Body of pancreas (tissue), 4 donors: ENCODE measurements around the gene EP400. TPM values are rescaled to one million over a fixed set of nuclear protein-coding genes. Genes with fewer than 3 reads are reported as not detected.

Source experiments
- ATAC-seq: fragments of 150-250 bp; one replicate; pipeline ENCODE4 v1.9.1; 2016
- DNase-seq, 4 donors: peaks; one replicate each; pipeline ENCODE4 v3.0.0-alpha.2; 2019
- H3K27ac ChIP-seq, 4 donors: fragments of 200-600 bp; sonication (generic); 1 replicate in 3 of 4; 2 replicates in 1 of 4; pipeline versions ENCODE4 v1.5.1 to v1.6.1; 2016 to 2019; ENCODE audit warnings: mild to moderate bottlenecking in 1 of 4, mixed read lengths in 1 of 4, moderate library complexity in 1 of 4
- H3K27me3 ChIP-seq, 2 donors: fragments of 200-600 bp; sonication (generic); one replicate each; pipeline ENCODE4 v1.6.0; 2016; ENCODE audit warnings: mild to moderate bottlenecking in 1 of 2
- H3K36me3 ChIP-seq, 2 donors: fragments of 200-600 bp; sonication (generic); replicated peaks in 1 of 2; 2 replicates each; pipeline ENCODE4 v1.5.1; 2016; ENCODE audit warnings: low read depth in 2 of 2; ENCODE audit not compliant: insufficient read depth in 1 of 2
- H3K4me1 ChIP-seq: fragments of 200-600 bp; sonication (generic); one replicate; pipeline ENCODE4 v1.6.0; 2016
- H3K4me3 ChIP-seq, 2 donors: fragments of 200-600 bp; sonication (generic); 1 replicate in 1 of 2; 2 replicates in 1 of 2; pipeline ENCODE4 v1.5.1; 2016 to 2019
- H3K9me3 ChIP-seq, 3 donors: fragments of 200-600 bp; sonication (generic); 1 replicate in 2 of 3; 2 replicates in 1 of 3; pipeline ENCODE4 v1.5.1; 2016
- POLR2A ChIP-seq, 3 donors: fragments of 450-650 bp; IDR thresholded peaks; one replicate each; pipeline ENCODE4 v1.6.1; 2016; ENCODE audit warnings: antibody characterized with exemption in 3 of 3, mild to moderate bottlenecking in 2 of 3
- WGBS, 2 donors: methylation state at CpG; one replicate each; pipeline ENCODE4 v1.1.5; 2017; 5-methylcytosine and 5-hydroxymethylcytosine counted together
- intact Hi-C: fragments of 100-400 bp; cut with DNase I; formaldehyde crosslinking; loops from one replicate; pipeline ENCODE4 v1.15.1; 2023
- total RNA-seq, 2 donors: library from RNA; depleted of rRNA; stranded (reverse); fragments of >200 nt; gene quantifications; one replicate each; pipeline ENCODE4 v1.1.0, GENCODE V29; 2016
- TF ChIP-seq, protein P1 (sequence below), 7 experiments: fragments of 450-650 bp in 4 of 7; fragments of 200-600 bp in 3 of 7; sonication (generic) in 3 of 7; IDR thresholded peaks; one replicate each; pipeline ENCODE4 v1.5.1; 2016 to 2019; ENCODE audit warnings: antibody characterized with exemption in 7 of 7

The EP400 gene
- total RNA-seq, 2 donors from 2014 or later, result 20.5 to 22.4 TPM

DNA sequence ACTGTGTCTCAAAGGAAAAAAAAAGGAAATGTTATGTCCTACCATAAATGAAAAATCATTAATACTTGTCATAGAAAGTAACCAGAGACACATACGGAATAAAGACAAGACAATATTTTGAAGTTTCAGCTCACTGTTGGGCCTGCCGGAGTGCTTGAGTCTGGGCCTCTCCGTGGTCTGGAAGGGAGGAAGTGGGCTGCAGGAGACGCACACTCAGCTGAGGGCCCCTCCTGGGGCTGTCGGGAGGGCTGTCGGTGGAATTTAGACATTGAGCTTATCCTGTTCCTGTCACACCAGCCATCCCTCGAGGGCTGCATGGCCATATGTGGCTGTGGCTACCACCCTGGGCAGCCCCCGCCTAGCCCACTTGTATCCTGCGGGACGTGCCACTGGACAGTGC, 113.7 kb downstream of the EP400 start:
- Histone ChIP-seq H3K36me3 (peaks cover 4 to 42% of the 10 kb centered on the region in 2 donors), H3K27me3 (no peaks in the 10 kb centered on the region), H3K4me3 (no peak overlapping the region), H3K9me3 (no peaks in the 10 kb centered on the region), H3K27ac (no peak overlapping the region), H3K4me1 (no peaks in the 10 kb centered on the region)
- TF ChIP-seq, protein P1, sequence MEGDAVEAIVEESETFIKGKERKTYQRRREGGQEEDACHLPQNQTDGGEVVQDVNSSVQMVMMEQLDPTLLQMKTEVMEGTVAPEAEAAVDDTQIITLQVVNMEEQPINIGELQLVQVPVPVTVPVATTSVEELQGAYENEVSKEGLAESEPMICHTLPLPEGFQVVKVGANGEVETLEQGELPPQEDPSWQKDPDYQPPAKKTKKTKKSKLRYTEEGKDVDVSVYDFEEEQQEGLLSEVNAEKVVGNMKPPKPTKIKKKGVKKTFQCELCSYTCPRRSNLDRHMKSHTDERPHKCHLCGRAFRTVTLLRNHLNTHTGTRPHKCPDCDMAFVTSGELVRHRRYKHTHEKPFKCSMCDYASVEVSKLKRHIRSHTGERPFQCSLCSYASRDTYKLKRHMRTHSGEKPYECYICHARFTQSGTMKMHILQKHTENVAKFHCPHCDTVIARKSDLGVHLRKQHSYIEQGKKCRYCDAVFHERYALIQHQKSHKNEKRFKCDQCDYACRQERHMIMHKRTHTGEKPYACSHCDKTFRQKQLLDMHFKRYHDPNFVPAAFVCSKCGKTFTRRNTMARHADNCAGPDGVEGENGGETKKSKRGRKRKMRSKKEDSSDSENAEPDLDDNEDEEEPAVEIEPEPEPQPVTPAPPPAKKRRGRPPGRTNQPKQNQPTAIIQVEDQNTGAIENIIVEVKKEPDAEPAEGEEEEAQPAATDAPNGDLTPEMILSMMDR (IDR thresholded peaks at IDR 0.05), result no peak
- TF ChIP-seq POLR2A (IDR thresholded peaks at IDR 0.05), result no peak
- 76 to 89% methylated on average over 10 of the region's 10 CpGs for WGBS, 2 donors
- DNase-seq (no peak), ATAC-seq (no peak)
- intact Hi-C loops, result no loop called here

DNA sequence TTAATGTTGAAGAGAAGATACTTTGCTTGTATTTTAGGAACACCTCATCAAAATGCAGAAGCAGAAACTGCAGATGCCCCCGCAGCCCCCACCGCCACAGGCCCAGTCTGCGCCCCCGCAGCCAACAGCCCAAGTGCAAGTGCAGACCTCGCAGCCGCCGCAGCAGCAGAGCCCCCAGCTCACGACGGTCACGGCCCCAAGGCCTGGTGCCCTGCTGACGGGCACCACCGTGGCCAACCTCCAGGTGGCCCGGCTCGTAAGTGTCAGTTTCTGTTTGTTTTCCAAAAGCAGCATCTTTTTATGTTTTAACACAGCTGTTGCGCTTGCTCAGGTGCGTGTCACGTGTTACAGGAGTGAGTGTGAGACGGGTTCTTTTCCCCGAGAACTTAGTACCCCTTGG, 114.9 kb downstream of the EP400 start:
- H3K27ac ChIP-seq, result no peak overlapping the region
- no peaks in the 10 kb centered on the region for H3K9me3 ChIP-seq
- 95 to 98% methylated on average over 18 to 19 of the region's 19 CpGs for WGBS, 2 donors
- DNase-seq, result no peak
- no peaks in the 10 kb centered on the region for H3K27me3 ChIP-seq
- no peak for ATAC-seq
- intact Hi-C loops, result no loop called here
- H3K4me1 ChIP-seq, result no peaks in the 10 kb centered on the region
- no peak overlapping the region for H3K4me3 ChIP-seq
- H3K36me3 ChIP-seq, result peaks cover 4 to 44% of the 10 kb centered on the region in 2 donors
- no peak for TF ChIP-seq POLR2A (IDR thresholded peaks at IDR 0.05)
- TF ChIP-seq, protein P1 (IDR thresholded peaks at IDR 0.05), result no peak

DNA sequence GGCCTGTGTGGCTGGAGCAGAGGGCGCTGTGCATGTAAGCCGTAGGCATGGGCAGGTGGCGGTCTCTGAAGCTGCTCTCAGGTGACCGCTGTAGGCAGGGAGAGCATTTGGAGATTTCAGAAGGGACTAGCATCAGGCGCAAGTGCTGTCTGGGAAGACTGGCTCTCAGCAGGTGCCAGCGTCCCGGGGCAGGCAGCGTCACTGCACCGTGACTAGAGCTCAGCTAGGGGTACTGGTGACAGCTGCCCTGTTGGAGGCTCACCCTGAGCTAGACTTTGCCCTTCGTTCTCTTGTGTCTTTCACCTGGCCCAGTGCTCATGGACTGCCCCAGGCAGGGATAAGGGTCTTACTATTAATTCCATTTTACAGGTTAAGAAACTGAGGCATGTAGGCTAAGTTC, 115.5 kb downstream of the EP400 start:
- Histone ChIP-seq H3K4me3 (no peak overlapping the region), H3K27me3 (no peaks in the 10 kb centered on the region), H3K36me3 (peaks cover 4 to 42% of the 10 kb centered on the region in 2 donors), H3K27ac (no peak overlapping the region), H3K4me1 (no peaks in the 10 kb centered on the region), H3K9me3 (no peaks in the 10 kb centered on the region)
- intact Hi-C loops, result no loop called here
- no peak for ATAC-seq
- TF ChIP-seq POLR2A (IDR thresholded peaks at IDR 0.05), result no peak
- TF ChIP-seq, protein P1 (IDR thresholded peaks at IDR 0.05), result no peak
- 97 to 100% methylated on average over 4 to 10 of the region's 10 CpGs for WGBS, 2 donors
- no peak for DNase-seq

DNA sequence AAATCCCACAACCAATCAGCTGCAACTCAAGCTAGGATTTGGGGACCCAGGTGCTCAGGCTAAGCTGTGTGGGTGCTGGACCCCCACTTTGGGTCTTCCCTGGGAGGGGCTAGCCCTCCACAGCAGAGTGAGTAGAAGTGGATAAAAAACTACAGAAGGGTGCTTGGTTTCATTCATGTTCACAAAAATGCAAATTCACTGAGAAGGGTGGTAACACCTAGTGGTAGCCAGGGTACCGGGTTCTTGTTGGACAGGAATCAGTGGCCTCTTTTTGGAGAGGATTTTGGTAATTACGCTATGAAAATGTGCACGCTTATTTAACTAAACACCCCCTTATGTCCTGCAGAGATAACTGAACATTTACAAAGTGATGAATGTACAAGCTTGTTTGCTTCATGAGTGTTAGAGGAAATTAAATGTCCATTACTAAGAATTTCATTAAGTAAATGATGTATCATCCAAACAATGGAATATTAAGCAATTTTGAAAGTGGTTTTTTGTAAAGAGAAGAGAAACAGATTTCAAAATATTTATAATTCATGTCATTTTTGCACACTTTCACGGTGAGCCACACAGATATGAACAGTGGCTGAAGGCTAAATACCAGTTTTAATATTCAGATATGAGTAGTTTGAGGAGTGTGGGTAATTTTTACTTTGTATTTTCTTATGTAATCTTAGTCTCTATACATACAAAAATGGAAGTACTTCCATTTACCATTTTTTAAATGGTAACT, 116.0 kb downstream of the EP400 start:
- H3K9me3 ChIP-seq, result no peaks in the 10 kb centered on the region
- ATAC-seq (no peak), DNase-seq (no peak)
- intact Hi-C loops, result no loop called here
- H3K27ac ChIP-seq, result no peak overlapping the region
- TF ChIP-seq POLR2A (IDR thresholded peaks at IDR 0.05), result no peak
- TF ChIP-seq, protein P1 (IDR thresholded peaks at IDR 0.05), result no peak
- H3K27me3 ChIP-seq, result no peaks in the 10 kb centered on the region
- no peaks in the 10 kb centered on the region for H3K4me1 ChIP-seq
- no peak overlapping the region for H3K4me3 ChIP-seq
- 94 to 95% methylated on average over 4 of the region's 4 CpGs for WGBS, 2 donors
- peaks cover 4 to 45% of the 10 kb centered on the region in 2 donors for H3K36me3 ChIP-seq

DNA sequence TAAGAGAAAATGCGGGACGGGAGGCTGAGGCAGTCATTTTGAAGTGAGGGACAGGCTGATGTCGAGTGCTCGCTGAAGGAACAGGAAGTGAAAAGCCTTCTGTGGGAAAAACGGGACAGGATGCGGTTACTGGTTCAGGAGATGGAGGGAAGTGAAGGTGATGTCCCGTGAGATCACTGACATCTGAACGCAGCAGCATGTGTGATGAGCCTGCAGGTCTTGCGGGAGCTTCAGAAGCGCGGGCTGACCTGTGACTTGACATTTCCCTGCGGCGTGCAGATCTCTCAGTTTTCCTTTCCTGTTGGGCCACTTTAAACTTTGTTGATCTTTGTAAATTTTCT, 116.6 kb downstream of the EP400 start:
- Histone ChIP-seq H3K4me1 (no peaks in the 10 kb centered on the region), H3K9me3 (no peaks in the 10 kb centered on the region), H3K27me3 (no peaks in the 10 kb centered on the region), H3K27ac (no peak overlapping the region), H3K36me3 (peaks cover 4 to 45% of the 10 kb centered on the region in 2 donors), H3K4me3 (no peak overlapping the region)
- TF ChIP-seq POLR2A (IDR thresholded peaks at IDR 0.05), result no peak
- TF ChIP-seq, protein P1 (IDR thresholded peaks at IDR 0.05), result no peak
- ATAC-seq, result no peak
- 57 to 83% methylated on average over 13 of the region's 13 CpGs for WGBS, 2 donors
- intact Hi-C loops, result no loop called here
- DNase-seq, result no peak
